K562 (cell line): ENCODE data around the gene TGFBR2. TPM values are rescaled to one million over a fixed set of nuclear protein-coding genes. Genes with fewer than 3 reads are reported as not detected.

Experiments used
- ATAC-seq: fragments of 200-7000 bp; cut with Tn5 transposase; 3 replicates; pipeline ENCODE4 v1.9.1; 2020; ENCODE audit warnings: moderate library complexity
- BruUV-seq: library from RNA; stranded (reverse); fragments of 400-500 nt; replicated peaks from 2 replicates; lab custom pipeline; 2021; lab: Mats Ljungman, UMichigan
- CTCF ChIA-PET: fragments of 300-600 bp; formaldehyde crosslinking; extraction: SDS; loops from one replicate; lab custom pipeline; 2021; ENCODE audit warnings: low intra/inter-chr PET ratio; lab: Yijun Ruan, JAX
- POLR2A ChIA-PET: fragments of 300-600, 350-650 bp; sonication (Branson Sonifier 250); formaldehyde crosslinking; extraction: SDS; loops from one replicate; lab custom pipeline; 2021; ENCODE audit warnings: antibody characterized with exemption, inconsistent platforms; lab: Yijun Ruan, JAX
- DNase-seq, 4 experiments: peaks; one replicate each; pipeline versions ENCODE4 v3.0.0 to v3.0.0-alpha.2; 2011 to 2018; ENCODE audit warnings: low spot score in 3 of 4, mixed read lengths in 3 of 4; ENCODE audit errors: extremely low read depth in 1 of 4
- FAIRE-seq: peaks from 2 replicates; lab custom pipeline; 2011; peaks lifted over from hg19 to GRCh38; lab: Jason Lieb, UNC
- H2AFZ ChIP-seq: 2 replicates; pipeline ENCODE4 v1.6.0; 2011; ENCODE audit warnings: low read depth, low read length, control low read depth, inconsistent platforms
- H3K27ac ChIP-seq: fragments of 200-600 bp; 3 replicates; pipeline ENCODE4 v1.8.0; 2011; ENCODE audit warnings: low read depth, mild to moderate bottlenecking, control low read depth, inconsistent platforms, low read length, moderate library complexity, mixed read lengths; ENCODE audit errors: extremely low read depth
- H3K27me3 ChIP-seq, 2 experiments: fragments of 300-600 bp in 1 of 2; 2 replicates in 1 of 2; 3 replicates in 1 of 2; pipeline versions ENCODE4 v1.6.0 to v1.8.0; 2011; ENCODE audit warnings: inconsistent platforms in 2 of 2, low read length in 2 of 2, mild to moderate bottlenecking in 1 of 2, mixed read lengths in 1 of 2, moderate library complexity in 1 of 2; ENCODE audit not compliant: control insufficient read depth in 2 of 2, insufficient read depth in 2 of 2
- H3K36me3 ChIP-seq: fragments of 300-600 bp; 3 replicates; pipeline ENCODE4 v1.8.0; 2011; ENCODE audit warnings: mild to moderate bottlenecking, low read length, inconsistent platforms; ENCODE audit not compliant: control insufficient read depth, insufficient read depth
- H3K4me1 ChIP-seq, 2 experiments: fragments of 200-600 bp in 1 of 2; replicated peaks in 1 of 2; 2 replicates in 1 of 2; 3 replicates in 1 of 2; pipeline versions ENCODE4 v1.5.1 to v1.8.0; 2011; ENCODE audit warnings: inconsistent platforms in 2 of 2, low read length in 2 of 2, mild to moderate bottlenecking in 1 of 2, mixed read lengths in 1 of 2, moderate library complexity in 1 of 2; ENCODE audit not compliant: control insufficient read depth in 2 of 2, insufficient read depth in 2 of 2
- H3K4me2 ChIP-seq: 2 replicates; pipeline ENCODE4 v1.6.1; 2011; ENCODE audit warnings: low read length, control low read depth, inconsistent platforms, mixed read lengths; ENCODE audit not compliant: insufficient read depth
- H3K4me3 ChIP-seq: fragments of 200-600 bp; sonication (generic), shearing (Covaris generic); 2 replicates; pipeline ENCODE4 v1.5.1; 2016; ENCODE audit warnings: control low read depth, inconsistent platforms
- H3K79me2 ChIP-seq: fragments of 200-600 bp; 3 replicates; pipeline ENCODE4 v1.8.0; 2011; ENCODE audit warnings: low read length, inconsistent platforms; ENCODE audit not compliant: control insufficient read depth, insufficient read depth
- H3K9ac ChIP-seq, 2 experiments: 2 replicates each; pipeline versions ENCODE4 v1.6.0 to v1.6.1; 2011; ENCODE audit warnings: low read depth in 2 of 2, low read length in 2 of 2, control low read depth in 1 of 2, inconsistent platforms in 1 of 2, mild to moderate bottlenecking in 1 of 2, mixed read lengths in 1 of 2; ENCODE audit not compliant: insufficient read depth in 1 of 2
- H3K9me1 ChIP-seq: one replicate; pipeline ENCODE4 v1.6.0; 2011; ENCODE audit warnings: inconsistent platforms, mild to moderate bottlenecking, low read length, moderate library complexity; ENCODE audit not compliant: control insufficient read depth, insufficient read depth
- H3K9me3 ChIP-seq: replicated peaks from 2 replicates; pipeline ENCODE4 v1.5.1; 2011; ENCODE audit warnings: low read depth, low read length, inconsistent platforms; ENCODE audit not compliant: control insufficient read depth, insufficient read depth
- H4K20me1 ChIP-seq: replicated peaks from 2 replicates; pipeline ENCODE4 v1.6.1; 2011; ENCODE audit warnings: low read length, inconsistent platforms, mixed read lengths; ENCODE audit not compliant: control insufficient read depth, insufficient read depth
- ATF4 ChIP-seq: fragments of 450-650 bp; formaldehyde crosslinking; IDR thresholded peaks from 2 replicates; pipeline ENCODE4 v1.4.0; 2022; ENCODE audit warnings: mild to moderate bottlenecking, moderate library complexity
- CEBPZ ChIP-seq: fragments of 150-350 bp; IDR thresholded peaks from 2 replicates; pipeline ENCODE4 v1.6.1; 2014; ENCODE audit warnings: low read depth, mild to moderate bottlenecking, low read length, borderline replicate concordance
- FOXJ3 ChIP-seq: sonication (generic); formaldehyde crosslinking; IDR thresholded peaks from 2 replicates; pipeline ENCODE4 v1.4.0; 2020; ENCODE audit warnings: mild to moderate bottlenecking, missing genetic modification reagents
- HOMEZ ChIP-seq: fragments of 250-450 bp; sonication (Bioruptor Pico); IDR thresholded peaks from 2 replicates; pipeline ENCODE4 v1.4.0; 2020; ENCODE audit warnings: mild to moderate bottlenecking, moderate library complexity
- MTA1 ChIP-seq: fragments of 450-650 bp; IDR thresholded peaks from 2 replicates; pipeline ENCODE4 v1.6.1; 2017; ENCODE audit warnings: borderline replicate concordance
- RREB1 ChIP-seq: fragments of 250-450 bp; sonication (Bioruptor Pico); IDR thresholded peaks from 2 replicates; pipeline ENCODE4 v1.4.0; 2020
- WGBS: fragments of 100-300 bp; shearing (Covaris generic); methylation state at CpG from one replicate; pipeline ENCODE4 v1.1.6; 2016; ENCODE audit warnings: low coverage, mixed read lengths; ENCODE audit not compliant: insufficient coverage; ENCODE audit errors: missing lambda C conversion rate; 5-methylcytosine and 5-hydroxymethylcytosine counted together
- in situ Hi-C: fragments of 300-500 bp; cut with MboI; formaldehyde crosslinking; loops from 4 replicates; pipeline ENCODE4 v1.15.0; 2018; ENCODE audit warnings: inconsistent platforms, mixed read lengths
- intact Hi-C: fragments of 100-400 bp; cut with micrococcal nuclease; formaldehyde crosslinking; loops from 2 replicates; pipeline ENCODE4 v1.14.2; 2022
- polyA plus RNA-seq, 8 experiments: library from polyadenylated mRNA; depleted of rRNA in 4 of 8; stranded (reverse) in 5 of 8; unstranded in 3 of 8; fragments of >200 nt; fragmentation: Nextera tagmentation in 2 of 8; fragmentation: Illumina TruSeq in 1 of 8; extraction: Ambion mirVana in 2 of 8; extraction: Trizol in 1 of 8; gene quantifications; 2 replicates each; pipeline versions ENCODE4 v1.2.1 to v1.2.3, GENCODE V29; 2011 to 2014; ENCODE audit warnings: inconsistent platforms in 1 of 8, missing spikeins in 1 of 8
- total RNA-seq, 7 experiments: library from RNA; depleted of rRNA in 6 of 7; stranded (reverse); fragments of >200 nt in 6 of 7; fragmentation: Illumina TruSeq in 2 of 7; extraction: Trizol in 2 of 7; gene quantifications; 2 replicates each; pipeline versions ENCODE4 v1.2.1 to v1.2.3, GENCODE V29; 2011 to 2021; ENCODE audit warnings: low replicate concordance in 1 of 7

Gene TGFBR2
- total and polyA plus RNA-seq, 9 of the 15 experiments (the other 6 are each of a cell fraction or from before 2014, with no cell fraction given): 0.11 to 0.84 (median 0.24) TPM

- TF ChIP-seq CEBPZ (no peak), MTA1 (no peak)
Measured at GRCh38 chr3:30630238-30631030, 24.0 kb downstream of the TGFBR2 start (continued).

GRCh38 chr3:30631243-30631904, 25.0 kb downstream of the TGFBR2 start:
- H3K79me2 ChIP-seq: no peaks in the 10 kb centered on the region
- in situ Hi-C loops: no loop called here
- H3K9ac ChIP-seq: no peak overlapping the region
- no peak overlapping the region for H3K4me3 ChIP-seq
- H2AFZ ChIP-seq: no peak overlapping the region
- no peak overlapping the region for H3K27ac ChIP-seq
- H3K4me1 ChIP-seq: no peaks in the 10 kb centered on the region
- WGBS: under 1% methylated on average over 7 of the region's 7 CpGs
- no peak for DNase-seq
- H3K27me3 ChIP-seq: no peaks in the 10 kb centered on the region
- no peaks in the 10 kb centered on the region; the same call in none of the 2 replicates for H3K9me3 ChIP-seq
- no peaks in the 10 kb centered on the region for H3K9me1 ChIP-seq
- intact Hi-C loops: no loop called here
- no peaks in the 10 kb centered on the region for H3K36me3 ChIP-seq
- CTCF ChIA-PET: no interaction called here
- POLR2A ChIA-PET: no interaction called here
- no peaks in the 10 kb centered on the region for H4K20me1 ChIP-seq
- H3K4me2 ChIP-seq: no peak overlapping the region
- no TSS peak for BruUV-seq
- no peak for FAIRE-seq
- ATAC-seq: no peak
- TF ChIP-seq RREB1 (CRISPR knock-in tag): no peak
- no peak for TF ChIP-seq FOXJ3 (CRISPR knock-in tag)
- TF ChIP-seq HOMEZ (CRISPR knock-in tag): no peak
- peak; percentile 53; the same call in 1 of the 2 replicates for TF ChIP-seq ATF4 (CRISPR knock-in tag)
